Body of pancreas (tissue), 4 donors: ENCODE data around the gene ACACB. TPM values are rescaled to one million over a fixed set of nuclear protein-coding genes. Genes with fewer than 3 reads are reported as not detected.

ENCODE experiments used
- ATAC-seq: fragments of 150-250 bp; one replicate; pipeline ENCODE4 v1.9.1; 2016
- DNase-seq, 4 donors: peaks; one replicate each; pipeline ENCODE4 v3.0.0-alpha.2; 2019
- H3K27ac ChIP-seq, 4 donors: fragments of 200-600 bp; sonication (generic); 1 replicate in 3 of 4; 2 replicates in 1 of 4; pipeline versions ENCODE4 v1.5.1 to v1.6.1; 2016 to 2019; ENCODE audit warnings: mild to moderate bottlenecking in 1 of 4, mixed read lengths in 1 of 4, moderate library complexity in 1 of 4
- H3K27me3 ChIP-seq, 2 donors: fragments of 200-600 bp; sonication (generic); one replicate each; pipeline ENCODE4 v1.6.0; 2016; ENCODE audit warnings: mild to moderate bottlenecking in 1 of 2
- H3K36me3 ChIP-seq, 2 donors: fragments of 200-600 bp; sonication (generic); replicated peaks in 1 of 2; 2 replicates each; pipeline ENCODE4 v1.5.1; 2016; ENCODE audit warnings: low read depth in 2 of 2; ENCODE audit not compliant: insufficient read depth in 1 of 2
- H3K4me1 ChIP-seq: fragments of 200-600 bp; sonication (generic); one replicate; pipeline ENCODE4 v1.6.0; 2016
- H3K4me3 ChIP-seq, 2 donors: fragments of 200-600 bp; sonication (generic); 1 replicate in 1 of 2; 2 replicates in 1 of 2; pipeline ENCODE4 v1.5.1; 2016 to 2019
- H3K9me3 ChIP-seq, 3 donors: fragments of 200-600 bp; sonication (generic); 1 replicate in 2 of 3; 2 replicates in 1 of 3; pipeline ENCODE4 v1.5.1; 2016
- POLR2A ChIP-seq, 3 donors: fragments of 450-650 bp; IDR thresholded peaks; one replicate each; pipeline ENCODE4 v1.6.1; 2016; ENCODE audit warnings: antibody characterized with exemption in 3 of 3, mild to moderate bottlenecking in 2 of 3
- WGBS, 2 donors: methylation state at CpG; one replicate each; pipeline ENCODE4 v1.1.5; 2017; 5-methylcytosine and 5-hydroxymethylcytosine counted together
- intact Hi-C: fragments of 100-400 bp; cut with DNase I; formaldehyde crosslinking; loops from one replicate; pipeline ENCODE4 v1.15.1; 2023
- total RNA-seq, 2 donors: library from RNA; depleted of rRNA; stranded (reverse); fragments of >200 nt; gene quantifications; one replicate each; pipeline ENCODE4 v1.1.0, GENCODE V29; 2016
- TF ChIP-seq, protein P1 (sequence below), 7 experiments: fragments of 450-650 bp in 4 of 7; fragments of 200-600 bp in 3 of 7; sonication (generic) in 3 of 7; IDR thresholded peaks; one replicate each; pipeline ENCODE4 v1.5.1; 2016 to 2019; ENCODE audit warnings: antibody characterized with exemption in 7 of 7

The ACACB gene
- total RNA-seq, 2 donors from 2014 or later: 71.1 to 358 TPM

DNA sequence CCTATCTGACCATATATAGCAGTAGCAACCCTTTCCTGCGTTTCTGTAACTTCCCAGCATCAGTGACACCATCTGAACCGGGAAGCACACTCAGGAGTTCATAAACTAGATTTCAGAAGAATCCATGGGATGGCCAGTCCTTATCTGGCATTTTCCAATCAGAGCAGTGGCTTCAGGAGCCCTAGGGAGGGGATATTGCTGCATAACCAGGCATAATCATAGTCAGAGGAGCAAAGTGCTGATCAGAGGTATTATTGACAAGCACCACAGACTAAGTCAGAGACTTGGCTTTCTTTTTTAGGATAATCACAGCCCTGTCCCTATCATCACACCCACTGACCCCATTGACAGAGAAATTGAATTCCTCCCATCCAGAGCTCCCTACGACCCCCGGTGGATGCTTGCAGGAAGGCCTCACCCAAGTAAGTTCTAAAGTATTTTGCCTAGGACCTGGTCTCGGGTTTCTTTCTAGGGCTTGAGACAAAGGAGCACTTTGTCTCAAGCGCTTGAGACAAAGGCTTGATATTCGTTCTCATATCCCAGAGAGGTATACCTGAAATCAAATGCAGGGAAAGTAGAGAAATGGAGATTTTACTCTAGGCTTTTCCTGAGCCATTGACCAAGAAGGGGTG, 137.6 kb downstream of the ACACB start:
- Histone ChIP-seq H3K9me3 (no peaks in the 10 kb centered on the region), H3K4me3 (no peak overlapping the region), H3K27me3 (no peaks in the 10 kb centered on the region), H3K4me1 (no peaks in the 10 kb centered on the region), H3K36me3 (peaks cover 0 to 8% of the 10 kb centered on the region in 2 donors), H3K27ac (no peak overlapping the region)
- intact Hi-C loops: no loop called here
- 98 to 99% methylated on average over 7 of the region's 7 CpGs for WGBS, 2 donors
- TF ChIP-seq POLR2A (IDR thresholded peaks at IDR 0.05): no peak
- TF ChIP-seq, protein P1, sequence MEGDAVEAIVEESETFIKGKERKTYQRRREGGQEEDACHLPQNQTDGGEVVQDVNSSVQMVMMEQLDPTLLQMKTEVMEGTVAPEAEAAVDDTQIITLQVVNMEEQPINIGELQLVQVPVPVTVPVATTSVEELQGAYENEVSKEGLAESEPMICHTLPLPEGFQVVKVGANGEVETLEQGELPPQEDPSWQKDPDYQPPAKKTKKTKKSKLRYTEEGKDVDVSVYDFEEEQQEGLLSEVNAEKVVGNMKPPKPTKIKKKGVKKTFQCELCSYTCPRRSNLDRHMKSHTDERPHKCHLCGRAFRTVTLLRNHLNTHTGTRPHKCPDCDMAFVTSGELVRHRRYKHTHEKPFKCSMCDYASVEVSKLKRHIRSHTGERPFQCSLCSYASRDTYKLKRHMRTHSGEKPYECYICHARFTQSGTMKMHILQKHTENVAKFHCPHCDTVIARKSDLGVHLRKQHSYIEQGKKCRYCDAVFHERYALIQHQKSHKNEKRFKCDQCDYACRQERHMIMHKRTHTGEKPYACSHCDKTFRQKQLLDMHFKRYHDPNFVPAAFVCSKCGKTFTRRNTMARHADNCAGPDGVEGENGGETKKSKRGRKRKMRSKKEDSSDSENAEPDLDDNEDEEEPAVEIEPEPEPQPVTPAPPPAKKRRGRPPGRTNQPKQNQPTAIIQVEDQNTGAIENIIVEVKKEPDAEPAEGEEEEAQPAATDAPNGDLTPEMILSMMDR (IDR thresholded peaks at IDR 0.05): no peak
- ATAC-seq (no peak), DNase-seq (no peak)

DNA sequence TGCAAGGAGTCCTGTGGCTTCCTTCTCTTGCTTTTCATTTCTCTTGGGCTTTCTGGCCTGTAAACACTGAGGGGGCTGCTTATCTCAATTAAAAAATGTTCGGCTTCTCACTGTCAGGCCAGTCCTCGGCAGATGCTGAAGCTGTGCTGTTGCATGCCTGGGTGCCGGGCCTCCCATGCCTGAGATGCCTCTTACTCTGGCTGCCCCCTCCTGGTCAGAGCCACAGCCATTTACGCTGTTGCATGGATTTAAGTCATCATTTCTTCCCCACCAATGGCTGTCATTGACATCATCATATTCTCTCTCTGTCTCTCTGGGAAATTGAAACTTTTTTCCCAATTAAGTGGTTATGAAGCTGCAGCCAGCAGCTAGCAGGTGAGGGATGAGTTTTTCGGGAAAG, 139.0 kb downstream of the ACACB start:
- TF ChIP-seq, protein P1 (IDR thresholded peaks at IDR 0.05): no peak
- TF ChIP-seq POLR2A (IDR thresholded peaks at IDR 0.05): no peak
- DNase-seq: no peak
- 93 to 94% methylated on average over 5 of the region's 5 CpGs for WGBS, 2 donors
- no peaks in the 10 kb centered on the region for H3K4me1 ChIP-seq
- no peak for ATAC-seq
- peaks cover 0 to 16% of the 10 kb centered on the region in 2 donors for H3K36me3 ChIP-seq
- no peaks in the 10 kb centered on the region for H3K27me3 ChIP-seq
- H3K27ac ChIP-seq: no peak overlapping the region
- H3K9me3 ChIP-seq: no peaks in the 10 kb centered on the region
- intact Hi-C loops: no loop called here
- H3K4me3 ChIP-seq: no peak overlapping the region

DNA sequence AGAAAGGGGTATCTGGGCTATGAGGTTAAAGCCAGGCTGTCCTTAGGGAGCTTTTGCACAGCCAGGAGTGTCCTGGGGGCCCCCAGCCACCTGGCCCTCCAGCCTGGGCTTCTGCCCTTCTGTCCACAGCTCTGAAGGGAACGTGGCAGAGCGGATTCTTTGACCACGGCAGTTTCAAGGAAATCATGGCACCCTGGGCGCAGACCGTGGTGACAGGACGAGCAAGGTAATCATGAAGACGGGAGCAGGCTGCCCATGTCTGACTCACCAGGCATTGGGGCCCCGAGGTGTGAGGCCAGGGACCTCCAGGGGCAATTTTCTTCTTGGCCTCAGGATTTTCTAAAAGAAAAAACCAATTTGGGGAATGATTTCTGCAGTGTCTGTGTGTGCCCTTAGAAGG, 139.6 kb downstream of the ACACB start:
- Histone ChIP-seq H3K4me1 (no peaks in the 10 kb centered on the region), H3K4me3 (no peak overlapping the region), H3K36me3 (peaks cover 0 to 20% of the 10 kb centered on the region in 2 donors), H3K27me3 (no peaks in the 10 kb centered on the region), H3K27ac (no peak overlapping the region), H3K9me3 (no peaks in the 10 kb centered on the region)
- TF ChIP-seq, protein P1 (IDR thresholded peaks at IDR 0.05): no peak
- TF ChIP-seq POLR2A (IDR thresholded peaks at IDR 0.05): no peak
- 94% methylated on average over 8 of the region's 8 CpGs; no CpG with 5 or more reads in 1 of the 2 donors for WGBS, 2 donors
- intact Hi-C loops: no loop called here
- DNase-seq: no peak
- no peak for ATAC-seq

DNA sequence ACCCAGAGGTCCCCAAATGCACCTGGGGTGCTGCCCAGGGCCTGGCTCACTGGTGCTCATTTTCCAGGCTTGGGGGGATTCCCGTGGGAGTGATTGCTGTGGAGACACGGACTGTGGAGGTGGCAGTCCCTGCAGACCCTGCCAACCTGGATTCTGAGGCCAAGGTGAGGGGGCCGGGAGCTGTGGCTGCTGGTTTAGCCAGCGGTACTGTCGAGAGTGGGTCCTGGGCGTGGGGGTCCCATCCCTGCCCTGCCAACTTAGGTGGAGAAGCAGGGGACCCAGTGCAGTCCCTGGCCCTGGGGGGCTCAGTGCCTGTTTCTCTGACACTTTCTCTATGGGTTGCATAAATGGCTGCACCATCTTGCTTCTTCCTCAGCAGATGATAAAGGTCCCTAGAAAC, 141.8 kb downstream of the ACACB start:
- H3K27ac ChIP-seq: no peak overlapping the region
- WGBS, 2 donors: 92 to 93% methylated on average over 5 to 6 of the region's 6 CpGs
- ATAC-seq (no peak), DNase-seq (no peak)
- intact Hi-C loops: no loop called here
- H3K27me3 ChIP-seq: no peaks in the 10 kb centered on the region
- no peaks in the 10 kb centered on the region for H3K9me3 ChIP-seq
- no peaks in the 10 kb centered on the region for H3K4me1 ChIP-seq
- TF ChIP-seq, protein P1 (IDR thresholded peaks at IDR 0.05): no peak
- no peak for TF ChIP-seq POLR2A (IDR thresholded peaks at IDR 0.05)
- no peak overlapping the region for H3K4me3 ChIP-seq
- H3K36me3 ChIP-seq: peaks cover 0 to 24% of the 10 kb centered on the region in 2 donors
